Esophagus muscularis mucosa (tissue), 3 donors: ENCODE data around the gene VKORC1.

Source experiments
- CTCF ChIP-seq, 3 experiments: fragments of 200-600 bp in 2 of 3; fragments of 450-650 bp in 1 of 3; sonication (generic) in 2 of 3; IDR thresholded peaks; one replicate each; pipeline ENCODE4 v1.5.1; 2017 to 2019; ENCODE audit warnings: antibody characterized with exemption in 3 of 3, mild to moderate bottlenecking in 2 of 3, moderate library complexity in 1 of 3
- POLR2A ChIP-seq: fragments of 450-650 bp; IDR thresholded peaks from one replicate; pipeline ENCODE4 v1.6.1; 2017; ENCODE audit warnings: antibody characterized with exemption, moderate library complexity, mild to moderate bottlenecking, low read depth
- POLR2AphosphoS5 ChIP-seq, 2 donors: sonication (generic); formaldehyde crosslinking; IDR thresholded peaks; one replicate each; pipeline ENCODE4 v1.6.1; 2017; ENCODE audit warnings: antibody characterized with exemption in 2 of 2

- TF ChIP-seq CTCF (IDR thresholded peaks at IDR 0.05) (no peak), POLR2A (no peak), POLR2AphosphoS5 (IDR thresholded peaks at IDR 0.05) (no peak)
Measured at GRCh38 chr16:31063495-31063842, 31.1 kb downstream of the VKORC1 start.
